HG02798 (cell line): ENCODE data around the gene AUTS2.
A peak's percentile ranks its signal among the peaks of the same experiment; 100 is the strongest.

Experiments
- ATAC-seq: cut with Tn5 transposase; IDR thresholded peaks from one replicate; pipeline ENCODE4 v1.9.1; 2021; ENCODE audit warnings: mild to moderate bottlenecking; ENCODE audit not compliant: unreplicated experiment, poor library complexity

Gene AUTS2

GRCh38 chr7:69654381-69654780 lies 56.1 kb downstream of the AUTS2 start:
- no peak for ATAC-seq

GRCh38 chr7:69654849-69655707 lies 56.8 kb downstream of the AUTS2 start:
- no peak for ATAC-seq

- no peak for ATAC-seq
These were observed 57.8 kb downstream of the AUTS2 start for GRCh38 chr7:69656077-69656476.

- ATAC-seq = no peak
These were observed 58.6 kb downstream of the AUTS2 start for GRCh38 chr7:69656890-69657289.

- no peak for ATAC-seq
These were observed 59.1 kb downstream of the AUTS2 start for GRCh38 chr7:69657331-69657730.

- no peak for ATAC-seq
These were observed 59.7 kb downstream of the AUTS2 start for GRCh38 chr7:69657985-69658384.

- ATAC-seq = no peak
These were observed 61.7 kb downstream of the AUTS2 start for GRCh38 chr7:69659983-69660382.

GRCh38 chr7:69661342-69661741 lies 63.1 kb downstream of the AUTS2 start:
- ATAC-seq = no peak

GRCh38 chr7:69663911-69664832 lies 65.9 kb downstream of the AUTS2 start:
- peak; percentile 60 for ATAC-seq

GRCh38 chr7:69665369-69665768 lies 67.1 kb downstream of the AUTS2 start:
- ATAC-seq = no peak

- ATAC-seq = no peak
These were observed 70.1 kb downstream of the AUTS2 start for GRCh38 chr7:69668339-69668870.

- ATAC-seq = no peak
These were observed 72.4 kb downstream of the AUTS2 start for GRCh38 chr7:69670701-69671100.

GRCh38 chr7:69673074-69673473 lies 74.8 kb downstream of the AUTS2 start:
- no peak for ATAC-seq

GRCh38 chr7:69674701-69675182 lies 76.5 kb downstream of the AUTS2 start:
- peak; percentile 93 for ATAC-seq

- no peak for ATAC-seq
These were observed 78.0 kb downstream of the AUTS2 start for GRCh38 chr7:69676247-69676646.

- no peak for ATAC-seq
These were observed 79.0 kb downstream of the AUTS2 start for GRCh38 chr7:69677054-69677852.

GRCh38 chr7:69677881-69678493 lies 79.7 kb downstream of the AUTS2 start:
- no peak for ATAC-seq

- no peak for ATAC-seq
These were observed 80.4 kb downstream of the AUTS2 start for GRCh38 chr7:69678494-69679187.

- no peak for ATAC-seq
These were observed 82.9 kb downstream of the AUTS2 start for GRCh38 chr7:69681181-69681580.
